Activated CD8-positive, alpha-beta memory T cell treated with anti-CD3 and anti-CD28 coated beads, Interleukin-2, amount 50 U/mL, for 24 hours (primary cell): ENCODE results near the gene NRXN2.

Experiments
- DNase-seq: peaks from one replicate; pipeline ENCODE4 v3.0.0-alpha.2; 2020; ENCODE audit errors: extremely low read depth

Gene NRXN2

DNA sequence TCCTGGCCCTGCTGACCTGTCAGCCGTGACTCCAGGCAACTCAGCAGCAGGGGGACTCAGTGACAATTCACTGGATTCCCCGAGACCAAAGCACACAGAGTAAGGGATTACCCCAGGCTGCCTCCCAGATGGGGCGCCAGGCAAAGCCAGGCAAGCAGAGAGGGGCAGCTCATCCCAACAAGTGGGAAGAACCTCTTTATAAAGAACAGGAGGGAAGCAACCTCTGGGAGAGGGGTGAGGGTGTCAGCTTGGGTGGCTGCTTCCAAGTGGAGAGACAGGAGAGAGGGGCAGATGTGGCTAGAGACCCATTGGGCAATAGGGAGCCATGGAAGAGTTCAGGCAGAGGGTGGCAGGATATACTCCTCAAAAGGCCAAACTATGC, 130.8 kb downstream of the NRXN2 start:
- no peak for DNase-seq

DNA sequence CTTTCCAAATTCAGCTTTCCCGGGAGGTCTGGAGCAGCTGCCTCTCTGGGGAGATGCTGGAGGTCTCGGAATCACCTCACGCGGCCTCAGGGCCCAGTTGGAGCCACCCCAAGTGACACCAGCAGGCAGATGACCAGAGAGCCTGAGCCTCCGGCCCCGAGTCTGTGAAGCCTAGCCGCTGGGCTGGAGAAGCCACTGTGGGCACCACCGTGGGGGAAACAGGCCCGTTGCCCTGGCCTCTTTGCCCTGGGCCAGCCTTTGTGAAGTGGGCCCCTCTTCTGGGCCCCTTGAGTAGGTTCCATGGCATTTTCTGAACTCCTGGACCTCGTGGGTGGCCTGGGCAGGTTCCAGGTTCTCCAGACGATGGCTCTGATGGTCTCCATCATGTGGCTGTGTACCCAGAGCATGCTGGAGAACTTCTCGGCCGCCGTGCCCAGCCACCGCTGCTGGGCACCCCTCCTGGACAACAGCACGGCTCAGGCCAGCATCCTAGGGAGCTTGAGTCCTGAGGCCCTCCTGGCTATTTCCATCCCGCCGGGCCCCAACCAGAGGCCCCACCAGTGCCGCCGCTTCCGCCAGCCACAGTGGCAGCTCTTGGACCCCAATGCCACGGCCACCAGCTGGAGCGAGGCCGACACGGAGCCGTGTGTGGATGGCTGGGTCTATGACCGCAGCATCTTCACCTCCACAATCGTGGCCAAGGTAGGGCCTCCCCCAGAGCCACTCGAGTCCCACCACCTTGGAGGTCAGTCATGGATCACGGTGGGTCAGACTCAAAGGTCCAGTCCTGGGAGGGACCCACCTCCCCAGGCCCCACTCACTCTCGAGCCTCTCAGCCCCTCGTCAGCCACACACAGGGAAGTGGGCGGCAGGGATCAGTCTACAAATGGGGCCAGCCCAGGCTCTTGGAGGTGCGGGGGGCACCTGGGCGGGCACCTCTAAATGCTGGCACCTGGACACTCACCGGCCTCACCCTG, 131.5 kb downstream of the NRXN2 start:
- no peak for DNase-seq

DNA sequence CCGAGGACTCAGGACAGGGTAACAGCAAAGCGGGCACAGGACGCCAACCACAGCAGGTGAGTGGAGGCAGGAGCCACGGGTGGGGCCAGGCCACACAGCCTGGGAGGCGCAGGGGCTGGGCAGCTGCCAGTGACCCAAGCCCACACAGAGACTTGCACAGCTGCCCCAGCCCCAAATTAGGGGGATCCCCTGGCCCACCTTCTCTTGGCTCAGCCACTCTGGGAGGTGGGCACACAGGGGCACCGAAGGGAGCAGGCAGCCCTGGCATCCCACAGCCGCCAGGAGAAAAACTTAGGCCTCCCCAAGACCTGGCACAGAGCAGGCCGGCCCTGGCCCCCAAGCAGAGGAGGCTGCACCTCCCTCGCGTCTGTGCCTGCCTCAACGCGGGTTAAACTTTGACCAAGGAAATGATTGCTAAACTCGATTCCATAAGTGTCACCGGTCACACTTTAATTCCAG, 132.2 kb downstream of the NRXN2 start, which contains the start of gene SLC22A12:
Gene SLC22A12 (plus strand): TSS at position 458 of the 459 bp plus-strand sequence. CDS start 337 bp downstream, outside the sequence.
- DNase-seq: no peak

DNA sequence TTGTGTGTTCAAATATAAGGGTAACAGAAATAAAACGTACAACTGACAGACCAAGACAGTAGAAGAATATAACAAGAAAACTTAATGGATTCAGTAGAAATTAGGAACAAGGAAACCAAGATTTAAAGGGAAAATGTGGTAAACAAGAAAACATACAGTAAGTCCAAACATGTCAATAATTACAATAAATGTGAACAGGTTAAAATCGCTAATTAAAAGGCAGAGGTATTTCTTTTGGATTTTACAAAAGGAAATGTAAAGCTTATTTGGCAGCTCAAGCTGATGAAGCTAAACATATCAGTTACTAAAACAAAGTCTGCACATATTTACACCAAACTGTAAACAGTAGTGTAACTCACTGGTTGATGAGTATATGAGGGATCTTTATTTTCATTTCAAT, 134.3 kb downstream of the NRXN2 start:
- no peak for DNase-seq

DNA sequence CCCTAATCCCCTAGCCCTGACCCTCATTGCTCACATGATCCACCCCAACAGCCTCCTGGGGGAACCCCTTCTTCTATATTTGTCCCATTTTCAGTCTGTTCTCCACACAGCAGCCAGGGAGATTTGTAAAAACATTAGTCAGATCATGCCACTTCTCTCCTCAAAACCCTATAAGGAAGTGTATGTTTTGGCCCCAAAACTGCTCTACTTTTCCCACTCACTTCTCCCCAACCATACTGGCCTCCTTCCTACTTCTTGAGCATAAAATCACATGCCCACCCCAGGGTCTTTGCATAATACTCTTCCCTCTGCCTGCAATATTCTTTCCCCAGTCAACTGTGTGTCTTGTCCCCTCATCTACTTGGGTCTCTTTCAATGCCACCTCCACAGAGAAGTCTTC, 136.6 kb downstream of the NRXN2 start:
- no peak for DNase-seq

DNA sequence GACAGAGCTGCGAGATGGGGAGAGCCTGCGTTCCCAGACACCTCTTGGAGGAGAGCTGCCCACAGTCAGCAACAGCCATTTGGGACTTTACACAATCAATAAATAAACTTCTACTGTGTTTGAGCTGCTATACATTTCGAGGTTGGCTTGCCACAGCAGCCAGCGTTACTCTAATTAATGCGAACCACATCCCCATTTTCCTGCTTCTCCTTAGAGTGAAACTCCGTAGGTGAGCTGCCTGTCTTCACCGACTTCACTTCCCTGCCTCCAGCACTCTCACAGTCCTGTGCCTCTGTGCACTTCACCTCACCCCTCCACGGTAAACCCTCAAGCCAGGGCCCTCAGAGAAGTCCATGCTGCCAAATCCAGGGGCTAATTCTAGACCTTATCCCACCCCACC, 137.8 kb downstream of the NRXN2 start:
- no peak for DNase-seq

DNA sequence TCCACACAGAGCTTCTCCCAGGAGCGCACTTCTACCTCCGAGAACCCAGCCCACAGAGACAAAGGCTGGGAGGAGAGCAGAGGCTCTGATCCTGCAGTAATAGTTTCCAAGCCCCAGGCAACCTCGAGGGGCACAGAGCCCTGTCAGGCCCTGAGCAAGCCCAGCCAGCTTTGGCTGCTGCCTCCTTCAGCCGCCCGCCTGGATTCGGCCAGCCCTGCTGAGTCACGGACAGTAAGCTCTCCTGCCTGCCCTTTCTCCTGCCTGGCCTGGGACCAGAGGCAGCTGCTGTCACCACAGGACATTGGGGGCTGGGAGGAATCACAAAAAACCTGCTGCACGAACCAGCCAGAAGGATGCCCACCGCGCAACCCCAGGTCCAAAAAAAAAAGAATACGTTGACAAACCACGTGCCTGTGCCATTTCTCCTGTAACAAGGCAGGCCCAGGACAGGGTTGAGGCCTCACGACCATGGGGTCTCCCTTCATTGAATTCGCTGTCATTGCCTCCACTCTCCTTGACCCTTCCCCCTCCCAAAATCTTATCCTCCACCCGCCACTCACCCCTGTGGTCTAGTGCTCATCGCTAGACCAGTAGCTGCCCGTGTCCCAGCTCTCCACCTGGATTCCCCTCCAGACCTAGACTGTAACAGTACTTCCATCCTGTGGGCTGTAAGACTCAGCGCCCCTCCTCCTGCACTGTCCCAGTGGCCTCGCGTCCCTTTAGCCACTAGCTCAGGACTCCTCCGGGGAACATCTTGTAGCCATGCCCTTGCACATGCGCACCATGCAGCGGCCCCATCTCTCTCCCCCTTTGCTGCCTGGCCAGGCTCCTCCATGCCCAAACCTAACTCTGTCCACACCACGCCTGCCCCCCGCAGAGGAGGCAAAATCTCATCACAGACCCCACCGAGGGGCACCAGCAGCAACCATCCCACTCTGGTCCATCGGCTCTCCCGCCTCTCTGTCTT, 139.4 kb downstream of the NRXN2 start:
- DNase-seq: no peak

DNA sequence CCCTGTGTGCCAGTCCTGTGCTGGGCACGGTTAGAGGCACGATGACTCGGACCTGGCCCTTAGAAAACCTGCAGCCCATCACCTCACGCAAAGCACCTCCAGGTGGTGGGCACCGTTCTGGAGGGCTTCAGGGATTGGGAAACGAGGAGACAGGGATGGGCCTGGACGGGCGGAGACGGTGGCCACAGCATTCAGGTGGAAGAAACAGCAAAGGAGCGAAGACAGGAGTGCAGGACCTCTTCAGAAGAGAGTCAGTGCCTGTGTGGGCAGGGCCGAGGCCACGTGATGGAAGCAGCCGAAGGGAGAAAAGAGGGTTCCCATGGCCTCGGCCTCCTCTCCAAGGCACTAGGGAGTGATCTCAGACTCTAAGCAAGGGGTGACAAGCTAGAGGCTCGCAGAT, 140.1 kb downstream of the NRXN2 start:
- DNase-seq: no peak

DNA sequence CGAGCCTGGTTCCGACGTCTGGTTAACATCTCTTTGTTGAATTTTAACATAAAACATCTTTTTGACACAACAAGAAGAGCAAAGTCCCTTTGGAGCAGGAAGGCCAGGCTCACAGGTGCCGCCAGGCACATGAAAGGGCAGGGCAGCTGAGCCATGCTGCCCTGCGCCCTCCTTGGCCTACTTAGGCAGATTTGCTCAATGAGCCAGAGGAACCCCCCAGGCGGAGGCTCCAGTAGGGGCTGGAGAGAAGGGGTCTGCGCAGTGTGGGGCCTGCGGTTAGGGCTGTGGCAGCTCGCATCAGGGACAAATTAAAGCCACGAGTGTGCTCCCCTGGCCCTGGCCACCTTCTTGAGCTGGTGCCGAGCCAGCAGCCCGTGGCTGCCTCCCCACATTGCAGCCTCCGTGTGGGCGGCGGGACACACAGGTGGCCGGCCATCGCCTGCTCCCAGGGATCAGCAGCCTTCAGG, 141.9 kb downstream of the NRXN2 start:
- DNase-seq: no peak

DNA sequence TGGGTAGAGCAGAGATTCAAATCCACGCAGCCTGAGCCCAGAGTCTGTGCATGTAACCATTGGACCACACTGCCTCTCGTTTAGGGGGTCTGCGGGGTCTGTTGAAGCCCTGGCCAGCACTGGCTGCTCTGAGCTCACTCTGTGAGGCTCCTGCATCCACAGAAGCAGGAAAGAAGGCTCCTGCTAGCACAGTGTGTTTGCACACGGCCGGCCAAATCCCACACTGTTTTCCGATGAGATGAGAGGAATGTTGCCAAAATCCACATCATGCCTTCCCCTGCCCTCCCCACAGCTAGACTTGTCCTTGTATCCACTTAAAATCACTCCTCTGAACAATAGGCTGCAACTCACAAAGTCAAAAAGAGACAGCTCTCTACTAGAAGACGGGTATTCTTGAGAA, 142.6 kb downstream of the NRXN2 start:
- no peak for DNase-seq

DNA sequence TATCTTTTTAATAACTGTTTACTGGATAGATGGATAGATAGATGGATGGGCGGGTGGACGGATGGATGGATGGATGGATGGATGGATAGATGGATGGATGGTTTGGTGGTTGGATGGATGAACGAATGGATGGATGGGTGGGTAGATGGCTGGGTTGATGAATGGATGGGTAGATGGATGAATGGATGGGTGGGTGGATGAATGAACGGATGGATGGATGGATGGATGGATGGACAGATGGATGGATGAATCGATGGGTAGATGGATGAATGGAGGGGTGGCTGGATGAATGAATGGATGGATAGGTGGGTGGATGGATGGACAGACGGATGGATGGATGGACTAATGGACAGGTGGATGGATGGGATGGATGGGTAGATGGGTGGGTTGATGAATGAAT, 145.8 kb downstream of the NRXN2 start:
- no peak for DNase-seq

DNA sequence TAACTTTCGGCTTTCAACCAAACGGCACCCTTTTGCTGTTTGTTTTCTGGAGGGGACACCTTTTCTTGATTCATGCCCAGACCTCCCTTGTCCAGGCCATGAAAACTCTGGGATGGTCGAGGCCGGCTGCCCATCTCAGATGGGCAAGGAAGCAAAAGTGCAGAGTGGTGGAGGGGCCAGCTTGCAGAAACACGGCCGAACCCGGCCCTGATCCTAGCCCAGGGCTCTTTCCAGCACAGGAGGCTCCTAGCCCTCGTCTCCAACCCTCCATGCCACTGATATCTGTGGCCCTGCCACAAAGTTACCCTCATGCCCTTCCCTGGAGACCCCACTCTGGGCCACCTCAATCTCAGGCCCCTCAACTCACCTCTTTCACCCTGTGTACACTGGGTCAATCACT, 150.9 kb downstream of the NRXN2 start:
- no peak for DNase-seq

DNA sequence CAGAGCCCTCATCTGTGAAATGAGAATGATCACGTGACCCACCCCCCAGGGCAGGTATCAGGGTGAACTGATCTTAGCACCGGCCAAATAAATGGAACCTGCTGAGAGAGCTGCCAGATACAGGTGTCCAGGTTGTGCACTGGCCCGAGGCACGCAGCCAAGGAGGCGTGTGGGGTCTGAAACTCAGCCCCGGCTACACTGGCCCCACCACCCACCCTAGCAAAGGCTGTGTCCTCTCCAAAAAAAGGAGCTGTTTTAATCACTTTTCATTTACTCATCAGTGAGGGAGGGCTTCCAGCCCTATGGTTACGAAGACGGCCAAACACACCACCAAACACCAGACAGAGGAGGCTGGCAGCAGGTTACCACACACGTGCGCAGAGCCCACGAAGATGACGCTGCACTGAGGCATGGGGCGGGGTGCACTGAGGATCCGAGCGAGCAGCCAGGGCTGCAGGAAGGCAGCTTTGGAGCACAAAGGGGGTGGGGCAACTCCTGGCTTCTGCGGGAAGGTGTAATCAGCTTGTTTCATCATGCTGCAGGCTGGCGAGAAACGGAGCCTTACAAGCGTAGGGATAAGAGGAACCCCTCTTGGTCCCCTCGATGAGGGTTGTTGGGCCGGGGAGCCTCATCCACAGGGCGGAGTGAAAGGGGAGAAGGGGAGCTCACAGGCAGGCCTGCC, 151.4 kb downstream of the NRXN2 start:
- DNase-seq: no peak

DNA sequence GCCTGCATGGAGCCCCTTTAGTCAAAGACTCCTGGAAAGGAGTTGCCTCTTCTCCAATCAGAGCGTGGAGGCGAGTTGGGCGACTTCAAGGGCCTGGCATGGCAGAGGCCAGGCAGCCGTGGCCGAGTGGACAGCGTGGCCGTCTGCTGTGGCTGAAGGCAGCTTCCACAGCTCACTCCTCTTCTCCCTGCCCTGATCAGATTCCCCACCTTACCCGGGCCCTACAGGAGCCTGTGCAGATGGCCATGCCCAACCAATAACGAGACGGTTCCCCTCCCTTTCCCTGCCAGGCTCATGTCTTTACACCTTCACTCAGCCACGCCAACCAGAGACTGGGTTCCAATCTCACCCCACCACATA, 152.0 kb downstream of the NRXN2 start:
- DNase-seq: no peak

DNA sequence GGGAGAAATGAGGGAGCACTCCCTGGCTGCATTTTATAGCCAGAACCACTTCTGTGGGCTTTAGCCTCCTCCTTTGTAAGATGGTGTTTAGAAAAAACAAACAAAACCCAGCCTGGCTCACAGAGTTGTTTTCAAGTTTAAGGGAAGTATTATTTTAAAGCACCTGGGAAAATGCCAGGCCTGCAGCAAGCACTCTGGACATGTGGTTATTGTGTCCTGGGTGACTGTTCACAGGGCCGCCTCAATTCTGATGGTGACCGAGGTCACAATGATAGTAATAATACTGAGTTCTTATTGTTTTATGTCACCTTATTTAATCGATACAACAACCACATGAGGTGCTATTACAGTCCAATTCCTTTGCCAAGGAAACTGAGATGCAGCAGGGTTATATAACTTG, 152.7 kb downstream of the NRXN2 start:
- DNase-seq: no peak

DNA sequence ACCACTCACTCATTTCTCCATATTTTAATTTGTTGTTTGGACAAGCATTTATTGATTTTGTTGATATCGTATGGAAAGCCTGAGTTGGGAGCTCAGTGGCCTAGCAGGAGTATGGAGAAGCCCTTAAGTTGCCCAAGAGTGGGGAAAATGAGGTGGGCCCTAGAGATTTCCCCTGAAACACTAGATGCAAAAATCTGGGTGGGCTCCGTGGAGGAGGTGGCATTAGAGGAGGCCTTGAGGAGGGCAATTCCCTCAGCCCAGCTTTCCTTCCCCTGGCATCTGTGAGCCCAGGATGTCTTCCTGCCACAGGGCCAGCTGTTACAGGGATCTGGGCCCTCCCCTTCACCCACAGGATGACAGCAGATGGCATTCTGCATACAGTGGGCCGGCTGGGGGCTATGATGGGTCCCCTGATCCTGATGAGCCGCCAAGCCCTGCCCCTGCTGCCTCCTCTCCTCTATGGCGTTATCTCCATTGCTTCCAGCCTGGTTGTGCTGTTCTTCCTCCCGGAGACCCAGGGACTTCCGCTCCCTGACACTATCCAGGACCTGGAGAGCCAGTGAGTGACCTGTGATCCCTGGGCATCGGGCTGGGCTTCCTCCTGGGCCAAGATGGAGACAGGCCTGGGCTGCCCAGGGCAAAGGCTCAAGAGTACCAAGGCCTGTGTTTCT, 153.6 kb downstream of the NRXN2 start:
- no peak for DNase-seq

DNA sequence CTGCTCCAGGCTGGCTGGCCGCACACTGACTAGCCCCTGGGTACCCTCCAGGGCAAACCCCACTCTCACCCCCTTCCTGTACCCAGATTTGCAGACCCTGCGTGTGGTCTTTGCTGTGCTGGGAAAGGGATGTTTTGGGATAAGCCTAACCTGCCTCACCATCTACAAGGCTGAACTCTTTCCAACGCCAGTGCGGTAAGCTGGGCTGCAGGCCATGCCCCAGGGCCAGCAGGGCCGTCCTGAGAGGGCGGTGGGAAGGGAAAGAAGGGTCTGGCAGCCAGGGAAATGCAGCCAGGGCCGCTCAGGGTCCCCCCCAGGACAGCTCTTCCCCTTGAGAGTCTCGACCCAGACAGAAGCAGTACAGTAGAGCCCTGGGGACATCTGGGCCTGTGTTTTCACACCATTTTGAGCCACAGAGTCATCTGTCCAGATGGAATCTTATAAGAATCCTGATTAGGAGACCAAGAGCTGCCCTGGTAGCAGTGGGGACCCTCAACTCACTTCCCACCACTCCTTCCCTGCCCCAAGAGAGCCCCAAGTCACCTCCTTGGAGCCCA, 154.3 kb downstream of the NRXN2 start:
- no peak for DNase-seq

DNA sequence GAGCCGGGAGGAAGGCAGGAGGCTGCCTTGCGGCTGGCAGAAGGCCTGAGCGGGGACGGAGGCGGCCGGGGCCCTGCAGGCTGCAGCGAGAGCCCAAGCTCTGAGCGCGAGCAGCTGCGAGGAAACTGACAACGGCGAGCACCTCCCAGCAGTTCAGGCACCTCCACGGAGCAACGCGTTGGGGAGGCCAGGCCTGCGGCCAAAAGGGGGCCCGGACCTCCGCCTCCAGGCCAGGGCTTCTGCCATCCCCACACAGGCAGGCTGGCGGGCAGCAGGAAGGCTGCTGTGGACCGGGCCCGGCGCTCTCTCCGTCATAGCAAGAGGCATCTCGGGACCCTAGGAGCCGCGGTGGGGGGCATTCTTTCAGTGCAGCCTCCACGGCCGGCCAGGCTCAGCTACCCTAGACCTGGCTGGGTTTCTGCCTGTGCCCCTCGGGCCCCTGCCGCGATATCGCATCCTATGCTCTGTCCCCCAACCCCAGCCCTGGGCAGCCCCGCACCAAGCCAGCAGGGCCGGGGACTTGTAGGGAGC, 154.9 kb downstream of the NRXN2 start:
- DNase-seq: no peak

DNA sequence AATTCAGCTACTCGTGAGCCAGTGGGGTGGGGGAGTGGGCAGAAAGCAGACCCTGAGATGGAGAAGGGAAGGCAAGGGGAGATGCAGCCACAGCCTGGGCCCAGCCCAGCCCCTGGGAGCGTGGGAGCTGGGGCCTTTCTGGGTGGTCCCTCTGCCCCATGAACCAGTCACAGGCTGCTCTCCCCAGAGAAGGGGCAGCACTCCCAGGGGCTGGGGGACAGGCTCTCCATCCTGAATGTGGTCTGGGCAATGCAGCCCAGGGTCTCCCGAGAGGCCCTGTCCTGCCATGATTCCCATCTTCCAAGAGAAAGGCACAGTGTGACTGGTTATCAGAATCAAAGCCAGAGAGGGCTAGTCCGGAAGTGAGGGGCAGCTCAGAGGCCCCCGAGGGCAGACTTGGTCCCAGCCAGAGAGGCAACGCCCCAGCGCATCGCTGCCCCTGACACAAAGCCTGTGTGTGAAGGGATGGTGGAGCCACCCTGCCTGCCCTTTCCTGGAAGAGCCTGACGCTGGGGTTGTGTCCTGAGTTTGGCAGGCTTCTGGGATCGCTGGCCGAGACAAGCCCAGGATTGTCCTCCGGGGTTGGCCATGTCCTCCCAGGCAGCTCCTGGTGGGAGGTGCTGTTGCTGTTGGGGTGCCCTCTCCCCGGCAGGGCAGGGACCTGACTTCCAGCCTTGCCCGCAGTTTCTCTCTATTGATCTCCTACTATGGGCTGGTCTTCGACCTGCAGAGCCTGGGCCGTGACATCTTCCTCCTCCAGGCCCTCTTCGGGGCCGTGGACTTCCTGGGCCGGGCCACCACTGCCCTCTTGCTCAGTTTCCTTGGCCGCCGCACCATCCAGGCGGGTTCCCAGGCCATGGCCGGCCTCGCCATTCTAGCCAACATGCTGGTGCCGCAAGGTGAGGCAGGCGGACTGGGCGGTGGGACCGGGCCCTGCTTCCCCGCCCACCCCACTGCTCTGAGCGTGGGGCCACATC, 155.8 kb downstream of the NRXN2 start:
- no peak for DNase-seq
